ENCODE results near the gene ZDHHC3. TPM values are rescaled to one million over a fixed set of nuclear protein-coding genes. Genes with fewer than 3 reads are reported as not detected.

ZDHHC3 gene
- total RNA-seq, 1 donor from 2014 or later: 41.2 TPM

GRCh38 chr3:45007091-45007490, 31.1 kb upstream of the ZDHHC3 start:
- Mint-ChIP-seq H3K9me3 (peaks cover 14% of the 10 kb centered on the region), H3K4me3 (peak overlapping the region; percentile 55), H3K4me1 (no peaks in the 10 kb centered on the region), H3K27ac (no peak overlapping the region), H3K36me3 (peaks cover 44% of the 10 kb centered on the region), H3K27me3 (ENCODE audit: insufficient read depth, low read depth) (no peaks in the 10 kb centered on the region)
- TF ChIP-seq EZH2phosphoT487 (IDR thresholded peaks at IDR 0.05) (no peak), EZH2 (IDR thresholded peaks at IDR 0.05) (no peak), CTCF (IDR thresholded peaks at IDR 0.05) (no peak)
- Histone ChIP-seq H3K27ac (no peak overlapping the region), H3K36me3 (peaks cover 11% of the 10 kb centered on the region), H2AFZ (replicated peaks) (no peak overlapping the region), H4K20me1 (ENCODE audit: low read depth) (no peaks in the 10 kb centered on the region), H3F3A (ENCODE audit: low read depth) (no peaks in the 10 kb centered on the region), H3K27me3 (no peaks in the 10 kb centered on the region), H3K9ac (no peak overlapping the region), H3K4me2 (no peak overlapping the region), H3K4me3 (no peak overlapping the region), H3K4me1 (no peaks in the 10 kb centered on the region), H3K9me3 (ENCODE audit: low read depth) (peaks cover 5% of the 10 kb centered on the region), H3K79me2 (ENCODE audit: low read depth) (no peaks in the 10 kb centered on the region)
- no peak for DNase-seq (ENCODE audit: low spot score)

GRCh38 chr3:45003859-45004258, 27.9 kb upstream of the ZDHHC3 start:
- no peak overlapping the region for H3K27ac Mint-ChIP-seq
- H3K9me3 Mint-ChIP-seq: peaks cover 14% of the 10 kb centered on the region
- peaks cover 20% of the 10 kb centered on the region for H3K36me3 ChIP-seq
- DNase-seq (ENCODE audit: low spot score): no peak
- no peaks in the 10 kb centered on the region for H3K27me3 Mint-ChIP-seq (ENCODE audit: insufficient read depth, low read depth)
- H3K4me1 Mint-ChIP-seq: no peaks in the 10 kb centered on the region
- no peak overlapping the region for H2AFZ ChIP-seq (replicated peaks)
- no peak overlapping the region for H3K4me3 Mint-ChIP-seq
- no peaks in the 10 kb centered on the region for H4K20me1 ChIP-seq (ENCODE audit: low read depth)
- TF ChIP-seq EZH2phosphoT487 (IDR thresholded peaks at IDR 0.05) (no peak), CTCF (IDR thresholded peaks at IDR 0.05) (no peak)
- no peak overlapping the region for H3K4me3 ChIP-seq
- H3K4me2 ChIP-seq: no peak overlapping the region
- peaks cover 5% of the 10 kb centered on the region for H3K9me3 ChIP-seq (ENCODE audit: low read depth)
- H3K4me1 ChIP-seq: no peaks in the 10 kb centered on the region
- H3K9ac ChIP-seq: no peak overlapping the region
- H3K79me2 ChIP-seq (ENCODE audit: low read depth): no peaks in the 10 kb centered on the region
- no peak overlapping the region for H3K27ac ChIP-seq
- no peaks in the 10 kb centered on the region for H3K27me3 ChIP-seq
- H3F3A ChIP-seq (ENCODE audit: low read depth): no peaks in the 10 kb centered on the region
- peaks cover 48% of the 10 kb centered on the region for H3K36me3 Mint-ChIP-seq

GRCh38 chr3:45003406-45003805, 27.4 kb upstream of the ZDHHC3 start:
- peaks cover 48% of the 10 kb centered on the region for H3K36me3 Mint-ChIP-seq

More at GRCh38 chr3:45003406-45003805, 27.4 kb upstream of the ZDHHC3 start:
- Histone ChIP-seq H2AFZ (replicated peaks) (no peak overlapping the region), H4K20me1 (ENCODE audit: low read depth) (no peaks in the 10 kb centered on the region), H3K27ac (no peak overlapping the region), H3K4me1 (no peaks in the 10 kb centered on the region), H3F3A (ENCODE audit: low read depth) (no peaks in the 10 kb centered on the region), H3K27me3 (no peaks in the 10 kb centered on the region), H3K9me3 (ENCODE audit: low read depth) (peaks cover 5% of the 10 kb centered on the region), H3K79me2 (ENCODE audit: low read depth) (no peaks in the 10 kb centered on the region), H3K36me3 (peaks cover 20% of the 10 kb centered on the region), H3K9ac (no peak overlapping the region), H3K4me2 (no peak overlapping the region), H3K4me3 (no peak overlapping the region)
- TF ChIP-seq CTCF (IDR thresholded peaks at IDR 0.05) (no peak), EZH2phosphoT487 (IDR thresholded peaks at IDR 0.05) (no peak), EZH2 (IDR thresholded peaks at IDR 0.05) (no peak)
- Mint-ChIP-seq H3K4me3 (no peak overlapping the region), H3K27me3 (ENCODE audit: insufficient read depth, low read depth) (no peaks in the 10 kb centered on the region), H3K27ac (no peak overlapping the region), H3K4me1 (no peaks in the 10 kb centered on the region), H3K9me3 (peaks cover 14% of the 10 kb centered on the region)
- no peak for DNase-seq (ENCODE audit: low spot score)

Measured in neural progenitor cell (in vitro differentiated cells).